GM18870 (cell line): ENCODE results near the gene ODF4.
"Not testable (repeated sequence)": the region's sequence is repeated elsewhere in the genome, so short reads cannot be mapped to it uniquely, and the experiment has no call there.

Source experiments
- ATAC-seq: cut with Tn5 transposase; IDR thresholded peaks from one replicate; pipeline ENCODE4 v1.9.1; 2021; ENCODE audit warnings: moderate library complexity; ENCODE audit not compliant: unreplicated experiment

ODF4 gene

GRCh38 chr17:8366231-8366630 lies 26.6 kb downstream of the ODF4 start:
- ATAC-seq: no peak

GRCh38 chr17:8368193-8368592 lies 28.6 kb downstream of the ODF4 start:
- ATAC-seq: no peak

GRCh38 chr17:8369944-8370343 lies 30.3 kb downstream of the ODF4 start:
- ATAC-seq: no peak

GRCh38 chr17:8371786-8372185 lies 32.1 kb downstream of the ODF4 start:
- no peak for ATAC-seq

GRCh38 chr17:8372422-8372821 lies 32.8 kb downstream of the ODF4 start:
- no peak for ATAC-seq

- not testable (repeated sequence) for ATAC-seq
Observed at GRCh38 chr17:8373856-8374255, 34.2 kb downstream of the ODF4 start.

GRCh38 chr17:8375738-8376259 lies 36.2 kb downstream of the ODF4 start:
- no peak for ATAC-seq

- ATAC-seq: no peak
Observed at GRCh38 chr17:8376271-8377067, 36.8 kb downstream of the ODF4 start, which contains the start of gene KRABD2. Gene KRABD2 (minus strand): TSS chr17:8376704.

- no peak for ATAC-seq
Observed at GRCh38 chr17:8377422-8377821, 37.8 kb downstream of the ODF4 start.

GRCh38 chr17:8378117-8378516 lies 38.5 kb downstream of the ODF4 start:
- not testable (repeated sequence) for ATAC-seq

- no peak for ATAC-seq
Observed at GRCh38 chr17:8380049-8380448, 40.4 kb downstream of the ODF4 start.

- ATAC-seq: no peak
Observed at GRCh38 chr17:8382052-8382879, 42.6 kb downstream of the ODF4 start.

- ATAC-seq: no peak
Observed at GRCh38 chr17:8382880-8383142, 43.2 kb downstream of the ODF4 start.

GRCh38 chr17:8383143-8383822 lies 43.6 kb downstream of the ODF4 start, which contains the start of gene RPL26:
Gene RPL26 (minus strand): TSS chr17:8383193. CDS start chr17:8382310, 883 bp downstream.
- peak; percentile 93 for ATAC-seq

GRCh38 chr17:8384801-8385378 lies 45.2 kb downstream of the ODF4 start:
- ATAC-seq: no peak

GRCh38 chr17:8386841-8387240 lies 47.2 kb downstream of the ODF4 start:
- no peak for ATAC-seq

GRCh38 chr17:8387914-8388651 lies 48.4 kb downstream of the ODF4 start:
- ATAC-seq: no peak

GRCh38 chr17:8391711-8392110 lies 52.1 kb downstream of the ODF4 start:
- ATAC-seq: no peak

- ATAC-seq: no peak
Observed at GRCh38 chr17:8392274-8392673, 52.6 kb downstream of the ODF4 start.
